Measurements from ENCODE around the gene NPHP4. TPM values are rescaled to one million over a fixed set of nuclear protein-coding genes. Genes with fewer than 3 reads are reported as not detected.

NPHP4 gene
- total RNA-seq, 1 donor = 6.5 TPM

- TF ChIP-seq CTCF (IDR thresholded peaks at IDR 0.05; ENCODE audit: insufficient read depth, low read depth, low read length) = no peak
- DNase-seq (ENCODE audit: low read depth) = no peak
- H3K4me3 ChIP-seq (ENCODE audit: low read depth, low read length) = no peak overlapping the region
Measured at GRCh38 chr1:5822266-5822665, 170.0 kb downstream of the NPHP4 start.

GRCh38 chr1:5821540-5822176 lies 170.6 kb downstream of the NPHP4 start:
- TF ChIP-seq CTCF (IDR thresholded peaks at IDR 0.05; ENCODE audit: insufficient read depth, low read depth, low read length) = no peak
- DNase-seq (ENCODE audit: low read depth) = no peak
- H3K4me3 ChIP-seq (ENCODE audit: low read depth, low read length) = no peak overlapping the region

GRCh38 chr1:5820026-5820421 lies 172.2 kb downstream of the NPHP4 start:
- TF ChIP-seq CTCF (IDR thresholded peaks at IDR 0.05; ENCODE audit: insufficient read depth, low read depth, low read length) = no peak
- H3K4me3 ChIP-seq (ENCODE audit: low read depth, low read length) = no peak overlapping the region

GRCh38 chr1:5819391-5820025 lies 172.7 kb downstream of the NPHP4 start:
- DNase-seq (ENCODE audit: low read depth) = no peak
- TF ChIP-seq CTCF (IDR thresholded peaks at IDR 0.05; ENCODE audit: insufficient read depth, low read depth, low read length) = no peak

More at GRCh38 chr1:5820026-5820421, 172.2 kb downstream of the NPHP4 start:
- no peak for DNase-seq (ENCODE audit: low read depth)

GRCh38 chr1:5818755-5819154 lies 173.5 kb downstream of the NPHP4 start:
- no peak overlapping the region for H3K4me3 ChIP-seq (ENCODE audit: low read depth, low read length)
- TF ChIP-seq CTCF (IDR thresholded peaks at IDR 0.05; ENCODE audit: insufficient read depth, low read depth, low read length) = no peak
- no peak for DNase-seq (ENCODE audit: low read depth)

More at GRCh38 chr1:5819391-5820025, 172.7 kb downstream of the NPHP4 start:
- no peak overlapping the region for H3K4me3 ChIP-seq (ENCODE audit: low read depth, low read length)

- TF ChIP-seq CTCF (IDR thresholded peaks at IDR 0.05; ENCODE audit: insufficient read depth, low read depth, low read length) = no peak
- H3K4me3 ChIP-seq (ENCODE audit: low read depth, low read length) = no peak overlapping the region
- DNase-seq (ENCODE audit: low read depth) = no peak
Measured at GRCh38 chr1:5815716-5816115, 176.5 kb downstream of the NPHP4 start.

Data from fibroblast of villous mesenchyme (primary cell).